ENCODE results near the gene GABRA6. TPM values are rescaled to one million over a fixed set of nuclear protein-coding genes. Genes with fewer than 3 reads are reported as not detected.

The GABRA6 gene
- total and polyA plus RNA-seq, 2 of the 13 experiments (the other 11 are each of a cell fraction or from before 2014, with no cell fraction given), result not detected

DNA sequence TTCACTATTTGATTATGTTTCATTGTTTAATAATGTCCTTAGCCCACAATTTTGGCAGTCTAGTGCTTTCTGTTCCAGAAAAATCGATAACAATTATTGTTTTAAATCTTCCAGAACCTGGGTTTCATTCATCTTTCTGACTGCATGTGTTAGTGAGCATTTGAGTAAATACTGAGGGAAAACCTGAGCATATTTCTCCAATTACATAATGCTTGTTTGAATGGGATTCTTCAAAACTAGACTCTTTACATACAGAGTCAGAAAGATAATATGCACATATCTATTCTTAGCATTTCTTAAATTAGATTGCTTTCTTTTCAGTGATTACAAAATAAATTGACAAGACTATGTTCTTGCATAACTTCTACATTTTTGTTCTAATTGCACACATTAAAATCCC lies 21.9 kb downstream of the GABRA6 start:
- no TSS peak for BruUV-seq (replicated peaks)
- in situ Hi-C loops (cut with HindIII; ENCODE audit: extremely low pct_ligation_motif_present, low pct_unique_long_range_greater_than_20kb), result no loop called here
- ATAC-seq, result no peak
- H3K27ac ChIP-seq (ENCODE audit: extremely low read length, insufficient read depth, low read length), result no peak overlapping the region
- intact Hi-C loops (cut with micrococcal nuclease; ENCODE audit: unreplicated experiment), result no loop called here
- no peaks in the 10 kb centered on the region for H3K9me3 ChIP-seq (ENCODE audit: low read length)
- no peak overlapping the region for H3K9ac ChIP-seq (ENCODE audit: insufficient read depth, low read depth, low read length)
- no peak overlapping the region for H3K4me2 ChIP-seq (ENCODE audit: low read depth, low read length)
- H4K20me1 ChIP-seq (ENCODE audit: insufficient read depth, low read length), result no peaks in the 10 kb centered on the region
- POLR2A ChIA-PET, result no interaction called here
- 0% methylated on average over 1 of the region's 1 CpG for WGBS (ENCODE audit: low lambda C conversion rate)
- no peaks in the 10 kb centered on the region for H3K36me3 ChIP-seq (replicated peaks in 1 of 2; ENCODE audit: control insufficient read depth in 1 of 2, insufficient read depth in 2 of 2, low read length in 2 of 2)
- CTCF ChIA-PET (ENCODE audit: low intra/inter-chr PET ratio, low total read pairs), result no interaction called here
- no peaks in the 10 kb centered on the region for H3K79me2 ChIP-seq (ENCODE audit: insufficient read depth, low read length)
- FAIRE-seq, result no peak
- H3K4me3 ChIP-seq (replicated peaks in 1 of 3; ENCODE audit: insufficient read depth in 1 of 3, low read depth in 2 of 3, low read length in 3 of 3), result no peak overlapping the region
- H3K4me1 ChIP-seq (ENCODE audit: insufficient read depth, low read length), result no peaks in the 10 kb centered on the region
- H3K27me3 ChIP-seq (ENCODE audit: control insufficient read depth in 1 of 2, insufficient read depth in 2 of 2, low read length in 2 of 2), result no peaks in the 10 kb centered on the region
- DNase-seq (ENCODE audit: low spot score), result no peak
- no peak overlapping the region for H2AFZ ChIP-seq (ENCODE audit: low read length)
- no peak for TF ChIP-seq AKAP8 (CRISPR knock-in tag; IDR thresholded peaks at IDR 0.05)
- TF ChIP-seq, protein P1, sequence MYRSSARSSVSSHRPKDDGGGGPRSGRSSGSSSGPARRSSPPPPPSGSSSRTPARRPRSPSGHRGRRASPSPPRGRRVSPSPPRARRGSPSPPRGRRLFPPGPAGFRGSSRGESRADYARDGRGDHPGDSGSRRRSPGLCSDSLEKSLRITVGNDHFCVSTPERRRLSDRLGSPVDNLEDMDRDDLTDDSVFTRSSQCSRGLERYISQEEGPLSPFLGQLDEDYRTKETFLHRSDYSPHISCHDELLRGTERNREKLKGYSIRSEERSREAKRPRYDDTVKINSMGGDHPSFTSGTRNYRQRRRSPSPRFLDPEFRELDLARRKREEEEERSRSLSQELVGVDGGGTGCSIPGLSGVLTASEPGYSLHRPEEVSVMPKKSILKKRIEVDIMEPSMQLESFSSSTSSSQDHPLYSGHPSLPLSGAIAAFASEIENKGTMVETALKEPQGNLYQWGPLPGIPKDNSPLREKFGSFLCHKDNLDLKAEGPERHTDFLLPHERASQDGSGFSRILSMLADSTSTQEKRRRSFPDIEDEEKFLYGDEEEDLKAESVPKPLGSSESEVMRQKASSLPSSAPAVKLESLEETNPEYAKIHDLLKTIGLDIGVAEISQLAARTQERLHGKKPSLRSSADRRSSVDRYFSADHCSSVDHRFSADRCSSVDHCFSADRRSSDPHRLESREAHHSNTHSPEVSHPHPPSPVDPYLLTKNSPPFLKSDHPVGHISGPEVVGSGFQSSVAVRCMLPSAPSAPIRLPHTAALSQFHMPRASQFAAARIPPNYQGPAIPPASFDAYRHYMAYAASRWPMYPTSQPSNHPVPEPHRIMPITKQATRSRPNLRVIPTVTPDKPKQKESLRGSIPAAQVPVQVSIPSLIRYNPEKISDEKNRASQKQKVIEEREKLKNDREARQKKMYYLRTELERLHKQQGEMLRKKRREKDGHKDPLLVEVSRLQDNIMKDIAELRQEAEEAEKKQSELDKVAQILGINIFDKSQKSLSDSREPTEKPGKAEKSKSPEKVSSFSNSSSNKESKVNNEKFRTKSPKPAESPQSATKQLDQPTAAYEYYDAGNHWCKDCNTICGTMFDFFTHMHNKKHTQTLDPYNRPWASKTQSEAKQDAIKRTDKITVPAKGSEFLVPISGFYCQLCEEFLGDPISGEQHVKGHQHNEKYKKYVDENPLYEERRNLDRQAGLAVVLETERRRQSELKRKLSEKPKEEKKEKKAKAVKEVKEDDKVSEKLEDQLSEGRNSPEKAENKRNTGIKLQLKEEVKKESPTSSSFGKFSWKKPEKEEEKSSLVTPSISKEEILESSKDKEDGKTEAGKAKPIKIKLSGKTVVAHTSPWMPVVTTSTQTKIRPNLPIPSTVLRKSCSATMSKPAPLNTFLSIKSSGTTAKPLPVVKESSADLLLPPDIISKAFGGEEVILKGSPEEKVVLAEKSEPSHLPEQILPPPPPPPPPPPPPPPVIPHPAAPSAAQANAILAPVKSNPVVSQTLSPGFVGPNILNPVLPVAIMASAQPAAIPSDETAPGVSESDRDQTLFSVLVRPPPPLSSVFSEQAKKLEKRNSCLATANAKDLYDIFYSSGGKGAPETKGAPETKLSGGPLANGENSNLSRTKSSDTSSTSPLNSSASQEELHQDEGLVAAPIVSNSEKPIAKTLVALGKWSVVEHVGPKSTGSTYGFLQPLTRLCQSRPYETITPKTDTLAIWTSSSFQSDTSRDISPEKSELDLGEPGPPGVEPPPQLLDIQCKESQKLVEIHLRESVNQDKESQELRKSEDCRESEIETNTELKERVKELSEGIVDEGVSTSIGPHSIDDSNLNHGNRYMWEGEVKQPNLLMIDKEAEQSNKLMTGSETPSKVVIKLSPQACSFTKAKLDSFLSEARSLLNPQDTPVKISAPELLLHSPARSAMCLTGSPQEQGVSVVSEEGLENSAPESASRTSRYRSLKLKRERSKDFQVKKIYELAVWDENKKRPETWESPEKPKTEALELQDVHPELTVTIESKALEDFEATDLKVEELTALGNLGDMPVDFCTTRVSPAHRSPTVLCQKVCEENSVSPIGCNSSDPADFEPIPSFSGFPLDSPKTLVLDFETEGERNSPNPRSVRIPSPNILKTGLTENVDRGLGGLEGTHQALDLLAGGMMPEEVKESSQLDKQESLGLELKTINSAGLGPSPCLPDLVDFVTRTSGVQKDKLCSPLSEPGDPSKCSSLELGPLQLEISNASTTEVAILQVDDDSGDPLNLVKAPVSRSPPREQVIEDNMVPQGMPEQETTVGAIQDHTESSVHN (CRISPR knock-in tag; IDR thresholded peaks at IDR 0.05), result no peak
- no peak for TF ChIP-seq PAWR (CRISPR knock-in tag; IDR thresholded peaks at IDR 0.05; ENCODE audit: borderline replicate concordance)
- no peak for TF ChIP-seq ZNF20 (CRISPR knock-in tag; IDR thresholded peaks at IDR 0.05)
- TF ChIP-seq ZNF333 (CRISPR knock-in tag; IDR thresholded peaks at IDR 0.05; ENCODE audit: borderline replicate concordance), result no peak
- no peak for TF ChIP-seq ZBTB7A (CRISPR knock-in tag; IDR thresholded peaks at IDR 0.05)
- TF ChIP-seq POGZ (CRISPR knock-in tag; IDR thresholded peaks at IDR 0.05), result no peak
- no peak for TF ChIP-seq PPARG (CRISPR knock-in tag; conservative IDR thresholded peaks at IDR 0.05)
- TF ChIP-seq, protein P2, sequence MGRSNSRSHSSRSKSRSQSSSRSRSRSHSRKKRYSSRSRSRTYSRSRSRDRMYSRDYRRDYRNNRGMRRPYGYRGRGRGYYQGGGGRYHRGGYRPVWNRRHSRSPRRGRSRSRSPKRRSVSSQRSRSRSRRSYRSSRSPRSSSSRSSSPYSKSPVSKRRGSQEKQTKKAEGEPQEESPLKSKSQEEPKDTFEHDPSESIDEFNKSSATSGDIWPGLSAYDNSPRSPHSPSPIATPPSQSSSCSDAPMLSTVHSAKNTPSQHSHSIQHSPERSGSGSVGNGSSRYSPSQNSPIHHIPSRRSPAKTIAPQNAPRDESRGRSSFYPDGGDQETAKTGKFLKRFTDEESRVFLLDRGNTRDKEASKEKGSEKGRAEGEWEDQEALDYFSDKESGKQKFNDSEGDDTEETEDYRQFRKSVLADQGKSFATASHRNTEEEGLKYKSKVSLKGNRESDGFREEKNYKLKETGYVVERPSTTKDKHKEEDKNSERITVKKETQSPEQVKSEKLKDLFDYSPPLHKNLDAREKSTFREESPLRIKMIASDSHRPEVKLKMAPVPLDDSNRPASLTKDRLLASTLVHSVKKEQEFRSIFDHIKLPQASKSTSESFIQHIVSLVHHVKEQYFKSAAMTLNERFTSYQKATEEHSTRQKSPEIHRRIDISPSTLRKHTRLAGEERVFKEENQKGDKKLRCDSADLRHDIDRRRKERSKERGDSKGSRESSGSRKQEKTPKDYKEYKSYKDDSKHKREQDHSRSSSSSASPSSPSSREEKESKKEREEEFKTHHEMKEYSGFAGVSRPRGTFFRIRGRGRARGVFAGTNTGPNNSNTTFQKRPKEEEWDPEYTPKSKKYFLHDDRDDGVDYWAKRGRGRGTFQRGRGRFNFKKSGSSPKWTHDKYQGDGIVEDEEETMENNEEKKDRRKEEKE (IDR thresholded peaks at IDR 0.05), result no peak
- TF ChIP-seq, protein P3, sequence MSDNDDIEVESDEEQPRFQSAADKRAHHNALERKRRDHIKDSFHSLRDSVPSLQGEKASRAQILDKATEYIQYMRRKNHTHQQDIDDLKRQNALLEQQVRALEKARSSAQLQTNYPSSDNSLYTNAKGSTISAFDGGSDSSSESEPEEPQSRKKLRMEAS (IDR thresholded peaks at IDR 0.05), result no peak
